ENCODE data around the gene SMAD6.

DNA sequence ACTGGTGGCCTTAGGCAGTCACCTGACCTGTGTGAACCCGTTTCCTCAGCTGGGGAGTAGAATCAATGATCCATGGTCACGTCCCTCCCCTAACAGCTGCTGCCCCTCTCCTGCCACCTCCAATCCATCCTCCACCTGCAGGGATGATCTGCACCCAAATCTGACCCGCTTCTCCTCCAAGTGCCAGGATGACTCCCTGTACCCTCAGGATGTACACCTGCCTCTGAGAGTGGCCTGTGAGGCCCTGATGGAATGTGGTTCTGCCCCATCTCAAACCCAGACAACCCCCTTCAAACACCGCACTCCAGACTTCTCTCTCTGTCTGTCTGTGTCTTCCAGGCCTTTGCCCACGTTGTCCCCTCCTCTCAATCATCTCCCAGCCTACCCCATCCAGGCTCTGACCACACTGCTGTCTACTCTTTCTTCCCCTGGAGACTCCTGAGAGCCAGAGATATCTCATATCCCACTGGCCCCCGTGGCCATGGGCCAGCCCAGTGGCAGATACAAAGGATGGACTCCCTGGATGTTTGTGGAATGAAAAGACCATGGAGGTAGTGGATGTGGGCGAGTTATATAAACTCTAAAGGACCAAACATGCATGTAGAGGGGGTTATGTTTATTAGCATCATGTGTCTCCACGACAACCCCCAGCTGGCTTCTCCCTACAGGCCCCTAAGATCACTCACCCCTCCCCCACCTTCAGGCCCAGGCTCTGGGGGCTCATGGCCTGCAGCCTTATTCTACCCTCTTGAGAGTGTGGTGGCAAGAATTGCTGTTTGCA, 84.9 kb downstream of the SMAD6 start:
- no peak for TF ChIP-seq ZFP3 (tag by site-specific recombination; IDR thresholded peaks at IDR 0.05; ENCODE audit: low read depth)
- TF ChIP-seq, protein P1, sequence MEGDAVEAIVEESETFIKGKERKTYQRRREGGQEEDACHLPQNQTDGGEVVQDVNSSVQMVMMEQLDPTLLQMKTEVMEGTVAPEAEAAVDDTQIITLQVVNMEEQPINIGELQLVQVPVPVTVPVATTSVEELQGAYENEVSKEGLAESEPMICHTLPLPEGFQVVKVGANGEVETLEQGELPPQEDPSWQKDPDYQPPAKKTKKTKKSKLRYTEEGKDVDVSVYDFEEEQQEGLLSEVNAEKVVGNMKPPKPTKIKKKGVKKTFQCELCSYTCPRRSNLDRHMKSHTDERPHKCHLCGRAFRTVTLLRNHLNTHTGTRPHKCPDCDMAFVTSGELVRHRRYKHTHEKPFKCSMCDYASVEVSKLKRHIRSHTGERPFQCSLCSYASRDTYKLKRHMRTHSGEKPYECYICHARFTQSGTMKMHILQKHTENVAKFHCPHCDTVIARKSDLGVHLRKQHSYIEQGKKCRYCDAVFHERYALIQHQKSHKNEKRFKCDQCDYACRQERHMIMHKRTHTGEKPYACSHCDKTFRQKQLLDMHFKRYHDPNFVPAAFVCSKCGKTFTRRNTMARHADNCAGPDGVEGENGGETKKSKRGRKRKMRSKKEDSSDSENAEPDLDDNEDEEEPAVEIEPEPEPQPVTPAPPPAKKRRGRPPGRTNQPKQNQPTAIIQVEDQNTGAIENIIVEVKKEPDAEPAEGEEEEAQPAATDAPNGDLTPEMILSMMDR (tag by site-specific recombination; IDR thresholded peaks at IDR 0.05): no peak
- no peak for TF ChIP-seq ZNF302 (tag by site-specific recombination; IDR thresholded peaks at IDR 0.05; ENCODE audit: low read depth)
- no peak for TF ChIP-seq ZNF2 (tag by site-specific recombination; IDR thresholded peaks at IDR 0.05)
